ENCODE data around the gene P3R3URF. TPM values are rescaled to one million over a fixed set of nuclear protein-coding genes. Genes with fewer than 3 reads are reported as not detected.

The P3R3URF gene
- total RNA-seq, 1 donor from 2014 or later = not detected

- TF ChIP-seq, protein P1, sequence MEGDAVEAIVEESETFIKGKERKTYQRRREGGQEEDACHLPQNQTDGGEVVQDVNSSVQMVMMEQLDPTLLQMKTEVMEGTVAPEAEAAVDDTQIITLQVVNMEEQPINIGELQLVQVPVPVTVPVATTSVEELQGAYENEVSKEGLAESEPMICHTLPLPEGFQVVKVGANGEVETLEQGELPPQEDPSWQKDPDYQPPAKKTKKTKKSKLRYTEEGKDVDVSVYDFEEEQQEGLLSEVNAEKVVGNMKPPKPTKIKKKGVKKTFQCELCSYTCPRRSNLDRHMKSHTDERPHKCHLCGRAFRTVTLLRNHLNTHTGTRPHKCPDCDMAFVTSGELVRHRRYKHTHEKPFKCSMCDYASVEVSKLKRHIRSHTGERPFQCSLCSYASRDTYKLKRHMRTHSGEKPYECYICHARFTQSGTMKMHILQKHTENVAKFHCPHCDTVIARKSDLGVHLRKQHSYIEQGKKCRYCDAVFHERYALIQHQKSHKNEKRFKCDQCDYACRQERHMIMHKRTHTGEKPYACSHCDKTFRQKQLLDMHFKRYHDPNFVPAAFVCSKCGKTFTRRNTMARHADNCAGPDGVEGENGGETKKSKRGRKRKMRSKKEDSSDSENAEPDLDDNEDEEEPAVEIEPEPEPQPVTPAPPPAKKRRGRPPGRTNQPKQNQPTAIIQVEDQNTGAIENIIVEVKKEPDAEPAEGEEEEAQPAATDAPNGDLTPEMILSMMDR (IDR thresholded peaks at IDR 0.05; ENCODE audit: insufficient read depth, low read length, poor library complexity, severe bottlenecking) = no peak
- Histone ChIP-seq H3K27me3 (ENCODE audit: control insufficient read depth, insufficient read depth, low read length) (no peaks in the 10 kb centered on the region), H3K4me3 (ENCODE audit: low read depth, low read length) (no peak overlapping the region), H3K36me3 (ENCODE audit: control insufficient read depth, insufficient read depth, low read length) (no peaks in the 10 kb centered on the region)
- no peak for DNase-seq (ENCODE audit: low read depth)
Measured at GRCh38 chr1:46173361-46173856, 2.9 kb downstream of the P3R3URF start.

- no peak overlapping the region for H3K4me3 ChIP-seq (ENCODE audit: low read depth, low read length)
- DNase-seq (ENCODE audit: low read depth) = no peak
- H3K36me3 ChIP-seq (ENCODE audit: control insufficient read depth, insufficient read depth, low read length) = no peaks in the 10 kb centered on the region
- peaks cover 1% of the 10 kb centered on the region for H3K27me3 ChIP-seq (ENCODE audit: control insufficient read depth, insufficient read depth, low read length)
- TF ChIP-seq, protein P1 (IDR thresholded peaks at IDR 0.05; ENCODE audit: insufficient read depth, low read length, poor library complexity, severe bottlenecking) = no peak
Measured at GRCh38 chr1:46172321-46172720, 4.0 kb downstream of the P3R3URF start.

- TF ChIP-seq, protein P1 (IDR thresholded peaks at IDR 0.05; ENCODE audit: insufficient read depth, low read length, poor library complexity, severe bottlenecking) = no peak
- H3K36me3 ChIP-seq (ENCODE audit: control insufficient read depth, insufficient read depth, low read length) = no peaks in the 10 kb centered on the region
- H3K27me3 ChIP-seq (ENCODE audit: control insufficient read depth, insufficient read depth, low read length) = peaks cover 5% of the 10 kb centered on the region
- H3K4me3 ChIP-seq (ENCODE audit: low read depth, low read length) = no peak overlapping the region
- no peak for DNase-seq (ENCODE audit: low read depth)
Measured at GRCh38 chr1:46171871-46172270, 4.4 kb downstream of the P3R3URF start.

- Histone ChIP-seq H3K4me3 (ENCODE audit: low read depth, low read length) (no peak overlapping the region), H3K36me3 (ENCODE audit: control insufficient read depth, insufficient read depth, low read length) (no peaks in the 10 kb centered on the region), H3K27me3 (ENCODE audit: control insufficient read depth, insufficient read depth, low read length) (peaks cover 8% of the 10 kb centered on the region)
- no peak for DNase-seq (ENCODE audit: low read depth)
- TF ChIP-seq, protein P1 (IDR thresholded peaks at IDR 0.05; ENCODE audit: insufficient read depth, low read length, poor library complexity, severe bottlenecking) = no peak
Measured at GRCh38 chr1:46171351-46171750, 4.9 kb downstream of the P3R3URF start.

GRCh38 chr1:46169811-46170454, 6.4 kb downstream of the P3R3URF start:
- Histone ChIP-seq H3K27me3 (ENCODE audit: control insufficient read depth, insufficient read depth, low read length) (peaks cover 8% of the 10 kb centered on the region), H3K36me3 (ENCODE audit: control insufficient read depth, insufficient read depth, low read length) (no peaks in the 10 kb centered on the region), H3K4me3 (ENCODE audit: low read depth, low read length) (no peak overlapping the region)
- DNase-seq (ENCODE audit: low read depth) = no peak
- TF ChIP-seq, protein P1 (IDR thresholded peaks at IDR 0.05; ENCODE audit: insufficient read depth, low read length, poor library complexity, severe bottlenecking) = no peak

- no peak for DNase-seq (ENCODE audit: low read depth)
- TF ChIP-seq, protein P1 (IDR thresholded peaks at IDR 0.05; ENCODE audit: insufficient read depth, low read length, poor library complexity, severe bottlenecking) = no peak
- peaks cover 8% of the 10 kb centered on the region for H3K27me3 ChIP-seq (ENCODE audit: control insufficient read depth, insufficient read depth, low read length)
- no peak overlapping the region for H3K4me3 ChIP-seq (ENCODE audit: low read depth, low read length)
- H3K36me3 ChIP-seq (ENCODE audit: control insufficient read depth, insufficient read depth, low read length) = no peaks in the 10 kb centered on the region
Measured at GRCh38 chr1:46168477-46168876, 7.8 kb downstream of the P3R3URF start.

Measured in kidney epithelial cell (primary cell).